Activated gamma-delta T cell (primary cell): ENCODE measurements around the gene ATG16L2.
A peak's percentile ranks its signal among the peaks of the same experiment; 100 is the strongest.

Experiments used
- DNase-seq: peaks from one replicate; lab custom pipeline; 2025; lab: John Stamatoyannopoulos, UW
- total RNA-seq, 2 donors: gene quantifications; one replicate each; lab custom pipeline; 2026; lab: John Stamatoyannopoulos, UW

ATG16L2 gene
- 101 to 107 reads per million in 2 donors for total RNA-seq

- peak; percentile 88 for DNase-seq
Measured at GRCh38 chr11:72814286-72815109, at the start of gene ATG16L2. Gene ATG16L2, plus strand, starts transcription at chr11:72814411. Its CDS starts 35 bp downstream, at chr11:72814446.

DNA sequence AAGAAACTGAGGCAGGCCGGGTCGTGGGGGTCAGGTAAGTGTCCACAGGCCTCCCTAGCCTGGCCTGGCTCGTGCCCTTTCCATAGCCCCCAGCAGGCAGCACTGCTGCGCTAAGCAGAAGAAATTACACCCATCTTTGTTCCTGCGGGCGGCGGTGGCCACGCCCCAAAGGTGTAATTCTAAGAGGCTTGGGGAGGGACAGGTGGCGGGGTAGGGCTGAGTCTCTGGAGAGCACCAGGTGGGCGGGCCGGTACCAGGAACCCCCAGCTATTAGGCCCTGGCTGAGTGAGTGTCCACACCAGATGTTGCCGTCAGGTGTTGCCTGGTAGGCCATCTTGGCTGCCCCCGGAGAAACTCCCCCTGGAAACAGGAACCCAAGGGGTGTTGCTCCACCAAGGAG is 49.7 kb upstream of the ATG16L2 start:
- no peak for DNase-seq

- DNase-seq, result no peak
Measured at GRCh38 chr11:72766152-72766902, 47.9 kb upstream of the ATG16L2 start.

GRCh38 chr11:72767203-72768062 is 46.8 kb upstream of the ATG16L2 start:
- DNase-seq, result no peak

DNA sequence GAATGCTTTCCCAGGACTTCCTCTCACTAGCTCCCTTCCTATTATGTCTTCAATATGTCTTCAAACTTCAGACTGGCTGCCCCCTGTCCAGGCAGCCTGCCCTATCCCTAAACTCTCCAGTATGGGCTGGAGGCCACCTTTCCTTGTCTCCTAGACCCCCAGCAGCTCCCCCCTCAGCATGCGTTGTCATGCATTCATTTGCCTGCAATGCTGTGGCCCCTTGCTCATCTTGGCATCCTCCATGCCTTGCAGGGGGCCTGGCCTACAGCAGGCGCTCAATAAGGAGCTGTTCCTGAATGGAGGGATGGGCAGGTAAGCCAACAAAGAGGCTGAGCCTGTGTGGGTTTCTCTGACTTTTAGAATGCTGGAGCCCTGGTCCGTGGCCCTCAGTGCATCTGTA is 45.6 kb upstream of the ATG16L2 start:
- no peak for DNase-seq

DNA sequence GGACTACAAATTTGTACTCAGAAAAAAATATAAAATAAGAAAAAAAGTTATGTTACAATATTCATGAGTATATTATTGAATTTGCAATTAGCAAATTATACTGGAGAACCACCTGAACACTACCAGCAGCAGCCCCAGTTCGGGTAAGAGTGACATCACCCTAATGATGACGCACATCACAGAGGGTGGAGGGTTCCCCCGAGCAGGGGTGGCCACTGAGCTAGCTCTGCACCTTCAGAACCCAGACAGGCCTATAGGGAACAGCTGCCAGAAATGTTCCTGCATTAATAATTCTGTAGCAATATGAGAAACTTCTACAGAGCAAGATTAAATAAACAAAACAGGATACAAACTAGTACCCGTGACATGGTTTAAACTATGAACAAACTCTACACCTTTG is 44.5 kb upstream of the ATG16L2 start:
- no peak for DNase-seq

GRCh38 chr11:72770799-72771198 is 43.4 kb upstream of the ATG16L2 start:
- DNase-seq, result no peak

DNA sequence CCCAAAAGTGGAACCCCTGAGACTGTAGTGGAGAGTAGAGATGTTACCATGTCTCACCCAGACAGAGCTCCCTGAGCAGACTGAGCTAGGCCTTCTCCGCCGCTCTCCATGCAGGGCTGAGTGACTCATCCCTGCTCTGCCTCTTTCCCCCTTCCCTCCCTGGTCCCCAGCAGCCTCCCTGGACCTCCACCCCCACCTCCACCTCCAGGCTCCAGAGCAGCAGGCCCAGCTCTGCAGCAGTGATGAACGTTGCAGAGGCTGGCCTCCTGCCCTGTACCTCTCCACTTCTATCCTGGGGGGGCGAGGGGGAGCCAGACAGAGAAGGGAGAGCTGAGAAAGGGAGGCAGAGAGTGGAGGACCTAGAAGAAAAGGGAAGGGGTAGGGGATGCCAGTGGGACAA is 42.7 kb upstream of the ATG16L2 start:
- DNase-seq, result no peak

DNA sequence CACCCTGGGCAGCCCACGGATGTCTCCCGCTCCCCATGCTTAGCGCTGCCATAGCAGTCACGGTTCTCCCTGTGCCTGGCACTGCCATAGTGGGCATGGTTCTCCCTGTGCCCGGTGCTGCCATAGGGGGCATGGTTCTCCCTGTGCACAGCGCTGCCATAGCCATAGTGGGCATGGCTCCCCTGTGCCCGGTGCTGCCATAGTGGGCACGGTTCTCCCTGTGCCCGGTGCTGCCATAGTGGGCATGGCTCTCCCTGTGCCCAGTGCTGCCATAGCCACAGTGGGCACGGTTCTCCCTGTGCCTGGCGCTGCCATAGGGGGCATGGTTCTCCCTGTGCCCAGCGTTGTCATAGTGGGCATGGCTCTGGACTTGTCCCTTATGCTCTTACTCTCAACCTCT is 42.2 kb upstream of the ATG16L2 start:
- DNase-seq, result no peak

- DNase-seq, result no peak
Measured at GRCh38 chr11:72773291-72773690, 40.9 kb upstream of the ATG16L2 start.

GRCh38 chr11:72773696-72774095 is 40.5 kb upstream of the ATG16L2 start:
- DNase-seq, result no peak

DNA sequence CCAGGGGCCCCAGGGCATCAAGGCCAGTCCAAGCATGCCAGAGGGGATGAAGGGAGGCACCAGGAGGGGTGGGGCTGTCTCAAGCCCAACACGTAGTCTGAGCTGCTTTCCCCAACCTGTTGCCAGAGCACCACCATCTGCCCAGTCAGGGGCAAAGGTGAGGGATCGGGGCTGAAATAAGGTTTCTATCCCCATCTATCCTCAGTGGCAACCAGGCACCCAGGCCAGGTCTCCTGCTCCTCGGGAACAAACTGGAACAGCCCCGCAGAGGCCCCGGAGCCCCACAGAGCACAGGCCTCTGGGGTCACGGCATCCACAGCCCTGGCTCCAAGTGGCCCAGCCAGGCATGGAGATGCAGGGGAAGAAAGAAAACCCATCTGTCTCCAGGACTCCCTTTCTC is 39.7 kb upstream of the ATG16L2 start:
- no peak for DNase-seq

DNA sequence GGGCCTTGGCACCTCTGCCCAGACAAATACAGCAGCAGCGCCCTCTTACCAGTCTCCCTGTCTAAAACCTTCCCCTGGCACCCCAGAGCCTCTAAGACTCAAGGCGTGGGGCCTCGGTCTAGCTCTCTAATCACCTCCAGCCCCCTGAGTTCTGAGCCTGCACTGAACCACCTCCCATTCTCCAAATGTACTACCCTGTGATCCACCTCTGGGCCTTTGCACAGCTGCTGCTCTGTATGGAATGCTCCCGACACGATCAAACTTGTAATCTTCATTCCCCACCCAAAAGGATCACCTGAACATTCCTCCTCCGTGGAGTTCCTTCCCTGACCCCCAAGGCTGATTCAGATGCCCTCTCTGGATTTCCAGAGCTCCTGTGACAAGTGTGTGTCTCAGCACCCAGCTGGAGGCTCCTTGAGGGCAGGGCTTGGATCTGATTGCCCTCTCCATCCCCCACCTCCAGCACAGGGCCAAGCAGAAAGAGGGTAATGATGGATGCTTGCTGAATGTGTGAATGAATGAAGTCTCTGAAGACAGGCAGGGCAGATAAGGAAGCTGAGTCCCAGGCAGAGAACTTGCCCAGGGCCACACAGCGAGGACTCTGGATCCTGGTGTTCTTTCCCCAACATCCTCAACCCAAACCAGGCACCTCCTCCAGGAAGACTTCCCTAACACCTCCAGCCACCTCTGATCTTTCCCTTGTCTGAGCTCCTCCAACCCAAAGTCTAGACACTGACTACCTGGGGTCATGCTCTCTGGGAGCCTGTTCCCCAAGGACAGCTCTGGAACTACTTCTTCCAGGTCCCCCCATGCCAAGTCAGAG is 38.7 kb upstream of the ATG16L2 start:
- no peak for DNase-seq

GRCh38 chr11:72776117-72776843 is 37.9 kb upstream of the ATG16L2 start:
- DNase-seq, result no peak

- DNase-seq, result no peak
Measured at GRCh38 chr11:72776844-72777754, 37.1 kb upstream of the ATG16L2 start.

DNA sequence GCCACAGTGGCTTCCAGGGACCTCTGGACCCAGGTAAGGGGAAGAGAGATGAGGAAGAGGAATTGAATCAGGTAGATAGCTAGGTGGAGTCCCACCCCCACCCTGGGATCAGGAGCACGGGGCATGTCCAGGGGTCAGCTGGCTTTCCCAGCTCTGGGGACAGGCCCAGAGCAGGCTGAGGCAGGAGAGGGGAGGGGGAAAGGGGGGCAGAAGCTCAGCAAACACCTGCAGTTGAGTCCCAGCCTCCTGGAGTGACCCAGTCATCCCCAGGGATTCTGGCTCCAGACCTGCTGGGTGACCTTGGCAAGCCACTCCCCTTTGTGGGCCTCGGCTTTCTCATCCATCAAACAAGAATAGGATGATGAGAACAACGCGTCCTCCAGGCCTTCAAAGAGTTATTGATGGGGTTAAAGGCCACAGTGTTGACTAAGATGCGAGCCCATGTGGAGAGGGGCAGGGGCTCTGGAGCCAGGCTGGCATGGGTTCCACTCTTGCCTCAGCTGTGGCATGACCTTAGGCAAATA is 36.4 kb upstream of the ATG16L2 start:
- DNase-seq, result no peak

DNA sequence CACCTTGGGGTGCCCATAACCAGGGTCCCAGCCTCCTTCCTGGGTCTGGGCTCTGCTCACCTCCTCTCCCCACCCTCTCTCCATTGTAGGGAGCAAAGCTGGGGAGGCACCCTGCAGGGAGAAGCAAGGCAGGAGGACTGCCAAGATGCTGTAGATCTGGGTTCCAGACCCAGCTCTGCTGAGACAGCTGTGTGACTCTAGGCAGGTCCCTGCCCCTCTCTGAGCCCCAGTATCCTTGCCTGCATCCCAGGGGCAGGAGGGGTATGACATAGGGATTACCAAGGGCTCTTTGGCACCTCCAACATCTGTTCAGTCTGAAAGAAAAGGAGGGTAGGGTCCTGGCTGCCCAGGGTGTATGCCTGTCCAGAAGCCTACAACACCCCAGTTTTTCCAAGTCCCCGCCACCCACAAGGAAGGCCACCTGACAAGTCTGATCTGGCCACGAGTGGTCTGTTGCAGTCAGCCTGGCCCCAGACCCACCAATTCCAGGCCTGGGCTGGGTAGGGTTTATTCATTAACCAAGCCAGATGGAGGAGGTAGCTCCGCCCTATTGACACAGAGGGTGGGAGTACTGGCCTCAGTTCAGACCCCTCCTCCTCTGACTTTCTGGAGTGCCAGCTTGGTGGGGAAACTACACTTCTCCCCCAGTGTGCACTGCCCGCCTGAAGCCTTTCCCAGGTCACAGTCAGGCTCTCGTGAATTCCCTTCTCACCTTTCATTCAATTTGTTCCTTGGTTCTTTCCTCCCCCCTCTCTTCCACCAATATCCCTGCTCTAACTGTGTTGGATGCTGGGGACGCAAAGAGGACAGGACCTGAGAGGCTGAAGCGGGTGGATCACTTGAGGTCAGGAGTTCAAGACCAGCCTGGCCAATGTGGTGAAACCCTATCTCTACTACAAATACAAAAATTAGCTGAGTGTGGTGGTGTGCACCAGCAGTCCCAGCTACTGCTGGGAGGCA is 35.4 kb upstream of the ATG16L2 start:
- DNase-seq, result no peak

GRCh38 chr11:72779495-72780128 is 34.6 kb upstream of the ATG16L2 start:
- no peak for DNase-seq
